ENCODE results near the gene TGFBR1. TPM values are rescaled to one million over a fixed set of nuclear protein-coding genes. Genes with fewer than 3 reads are reported as not detected.

The TGFBR1 gene
- total RNA-seq, 1 donor, result 51.0 TPM

- DNase-seq (ENCODE audit: low read depth), result no peak
- H3K4me3 ChIP-seq (ENCODE audit: low read depth, low read length), result no peak overlapping the region
- TF ChIP-seq CTCF (IDR thresholded peaks at IDR 0.05; ENCODE audit: insufficient read depth, low read depth, low read length), result no peak
Observed at GRCh38 chr9:99160173-99160572, 55.3 kb downstream of the TGFBR1 start.

- peak; percentile 61 for TF ChIP-seq CTCF (IDR thresholded peaks at IDR 0.05; ENCODE audit: insufficient read depth, low read depth, low read length)
- no peak overlapping the region for H3K4me3 ChIP-seq (ENCODE audit: low read depth, low read length)
- peak; percentile 57 for DNase-seq (ENCODE audit: low read depth)
Observed at GRCh38 chr9:99162759-99163364, 57.9 kb downstream of the TGFBR1 start.

- TF ChIP-seq CTCF (IDR thresholded peaks at IDR 0.05; ENCODE audit: insufficient read depth, low read depth, low read length), result no peak
- DNase-seq (ENCODE audit: low read depth), result no peak
- no peak overlapping the region for H3K4me3 ChIP-seq (ENCODE audit: low read depth, low read length)
Observed at GRCh38 chr9:99166149-99166548, 61.2 kb downstream of the TGFBR1 start.

GRCh38 chr9:99167119-99167518 lies 62.2 kb downstream of the TGFBR1 start:
- no peak for TF ChIP-seq CTCF (IDR thresholded peaks at IDR 0.05; ENCODE audit: insufficient read depth, low read depth, low read length)
- no peak overlapping the region for H3K4me3 ChIP-seq (ENCODE audit: low read depth, low read length)
- DNase-seq (ENCODE audit: low read depth), result no peak

- TF ChIP-seq CTCF (IDR thresholded peaks at IDR 0.05; ENCODE audit: insufficient read depth, low read depth, low read length), result no peak
- DNase-seq (ENCODE audit: low read depth), result no peak
- no peak overlapping the region for H3K4me3 ChIP-seq (ENCODE audit: low read depth, low read length)
Observed at GRCh38 chr9:99167694-99168093, 62.8 kb downstream of the TGFBR1 start.

GRCh38 chr9:99169086-99169485 lies 64.2 kb downstream of the TGFBR1 start:
- no peak for DNase-seq (ENCODE audit: low read depth)
- TF ChIP-seq CTCF (IDR thresholded peaks at IDR 0.05; ENCODE audit: insufficient read depth, low read depth, low read length), result no peak
- H3K4me3 ChIP-seq (ENCODE audit: low read depth, low read length), result no peak overlapping the region

Measured in fibroblast of villous mesenchyme (primary cell).